HG03432 (cell line): ENCODE measurements around the gene ADRM1.

Experiments
- ATAC-seq: cut with Tn5 transposase; IDR thresholded peaks from one replicate; pipeline ENCODE4 v1.9.1; 2021; ENCODE audit warnings: mild to moderate bottlenecking, moderate library complexity; ENCODE audit not compliant: unreplicated experiment

Gene ADRM1

GRCh38 chr20:62323146-62323979 is 20.6 kb downstream of the ADRM1 start:
- no peak for ATAC-seq

- no peak for ATAC-seq
Measured at GRCh38 chr20:62323980-62324906, 21.4 kb downstream of the ADRM1 start.

- ATAC-seq, result no peak
Measured at GRCh38 chr20:62325172-62325905, 22.5 kb downstream of the ADRM1 start.

GRCh38 chr20:62326559-62326958 is 23.8 kb downstream of the ADRM1 start:
- ATAC-seq, result no peak

GRCh38 chr20:62326959-62327725 is 24.3 kb downstream of the ADRM1 start:
- no peak for ATAC-seq

- ATAC-seq, result no peak
Measured at GRCh38 chr20:62327726-62328495, 25.1 kb downstream of the ADRM1 start.

GRCh38 chr20:62328684-62329388 is 26.0 kb downstream of the ADRM1 start:
- ATAC-seq, result no peak

GRCh38 chr20:62329389-62330377 is 26.9 kb downstream of the ADRM1 start:
- no peak for ATAC-seq

- no peak for ATAC-seq
Measured at GRCh38 chr20:62330576-62331317, 27.9 kb downstream of the ADRM1 start.

- ATAC-seq, result no peak
Measured at GRCh38 chr20:62331347-62331746, 28.6 kb downstream of the ADRM1 start.

- ATAC-seq, result no peak
Measured at GRCh38 chr20:62332421-62332820, 29.6 kb downstream of the ADRM1 start.

- ATAC-seq, result no peak
Measured at GRCh38 chr20:62332989-62333819, 30.4 kb downstream of the ADRM1 start.

- ATAC-seq, result no peak
Measured at GRCh38 chr20:62333820-62334595, 31.2 kb downstream of the ADRM1 start.

- no peak for ATAC-seq
Measured at GRCh38 chr20:62334881-62335280, 32.1 kb downstream of the ADRM1 start.

- no peak for ATAC-seq
Measured at GRCh38 chr20:62335532-62335931, 32.7 kb downstream of the ADRM1 start.
